H9 (cell line): ENCODE measurements around the gene F12. TPM values are rescaled to one million over a fixed set of nuclear protein-coding genes. Genes with fewer than 3 reads are reported as not detected.

ENCODE experiments used
- DNase-seq: peaks from one replicate; pipeline ENCODE4 v3.0.0-alpha.2; 2017
- H2AFZ ChIP-seq: one replicate; pipeline ENCODE4 v1.6.1; 2013; ENCODE audit warnings: mild to moderate bottlenecking, low read length, control low read depth, moderate library complexity
- H2AK5ac ChIP-seq: 2 replicates; pipeline ENCODE4 v1.6.1; 2013; ENCODE audit warnings: low read length, control low read depth, mixed read lengths; ENCODE audit not compliant: insufficient read length
- H2BK120ac ChIP-seq: one replicate; pipeline ENCODE4 v1.6.1; 2013; ENCODE audit warnings: low read depth, mild to moderate bottlenecking, low read length, control low read depth, inconsistent platforms; ENCODE audit not compliant: poor library complexity, severe bottlenecking
- H2BK12ac ChIP-seq: 2 replicates; pipeline ENCODE4 v1.6.1; 2013; ENCODE audit warnings: low read length, control low read depth, mixed read lengths, low read depth; ENCODE audit not compliant: insufficient read length
- H2BK15ac ChIP-seq: 2 replicates; pipeline ENCODE4 v1.6.1; 2013; ENCODE audit warnings: low read depth, low read length, control low read depth
- H2BK20ac ChIP-seq: one replicate; pipeline ENCODE4 v1.6.1; 2013; ENCODE audit warnings: low read depth, mild to moderate bottlenecking, low read length, control low read depth, inconsistent platforms; ENCODE audit not compliant: poor library complexity, severe bottlenecking
- H2BK5ac ChIP-seq: 2 replicates; pipeline ENCODE4 v1.6.1; 2013; ENCODE audit warnings: low read length, control low read depth, mixed read lengths; ENCODE audit not compliant: insufficient read length
- H3K14ac ChIP-seq: 2 replicates; pipeline ENCODE4 v1.6.1; 2013; ENCODE audit warnings: low read length, control low read depth; ENCODE audit not compliant: insufficient read depth
- H3K18ac ChIP-seq: 2 replicates; pipeline ENCODE4 v1.6.1; 2013; ENCODE audit warnings: low read depth, mild to moderate bottlenecking, mixed read lengths, low read length, control low read depth; ENCODE audit not compliant: insufficient read length
- H3K23ac ChIP-seq: 2 replicates; pipeline ENCODE4 v1.6.1; 2013; ENCODE audit warnings: low read length, control low read depth, mixed read lengths, low read depth; ENCODE audit not compliant: insufficient read length
- H3K23me2 ChIP-seq: 2 replicates; pipeline ENCODE4 v1.6.1; 2013; ENCODE audit warnings: low read depth, mild to moderate bottlenecking, mixed read lengths, low read length, control low read depth; ENCODE audit not compliant: insufficient read length, poor library complexity, severe bottlenecking
- H3K27ac ChIP-seq: 2 replicates; pipeline ENCODE4 v1.5.1; 2013; ENCODE audit warnings: low read length, control low read depth, mixed read lengths, low read depth; ENCODE audit not compliant: insufficient read length
- H3K27me3 ChIP-seq: 2 replicates; pipeline ENCODE4 v1.6.1; 2013; ENCODE audit warnings: low read length, control low read depth, inconsistent platforms; ENCODE audit not compliant: insufficient read depth
- H3K4ac ChIP-seq: 2 replicates; pipeline ENCODE4 v1.6.1; 2013; ENCODE audit warnings: low read depth, mild to moderate bottlenecking, control low read depth, inconsistent platforms, low read length, moderate library complexity
- H3K4me1 ChIP-seq: 2 replicates; pipeline ENCODE4 v1.6.1; 2013; ENCODE audit warnings: low read length, control low read depth, inconsistent platforms; ENCODE audit not compliant: insufficient read depth
- H3K4me2 ChIP-seq: 2 replicates; pipeline ENCODE4 v1.6.1; 2013; ENCODE audit warnings: low read length, control low read depth, mixed read lengths; ENCODE audit not compliant: insufficient read length, insufficient read depth
- H3K56ac ChIP-seq: 2 replicates; pipeline ENCODE4 v1.6.1; 2013; ENCODE audit warnings: low read depth, mild to moderate bottlenecking, mixed read lengths, low read length, control low read depth; ENCODE audit not compliant: insufficient read length
- H3K79me1 ChIP-seq: 2 replicates; pipeline ENCODE4 v1.6.1; 2013; ENCODE audit warnings: low read depth, mild to moderate bottlenecking, moderate library complexity, low read length, control low read depth, inconsistent platforms; ENCODE audit not compliant: insufficient read depth, poor library complexity, severe bottlenecking
- H3K79me2 ChIP-seq: 2 replicates; pipeline ENCODE4 v1.6.1; 2013; ENCODE audit warnings: low read length, control low read depth, inconsistent platforms; ENCODE audit not compliant: insufficient read depth
- H3K9ac ChIP-seq: 2 replicates; pipeline ENCODE4 v1.6.1; 2013; ENCODE audit warnings: low read length, control low read depth, mixed read lengths; ENCODE audit not compliant: insufficient read length; ENCODE audit errors: extremely low read depth
- H3K9me3 ChIP-seq: one replicate; pipeline ENCODE4 v1.6.1; 2013; ENCODE audit warnings: low read depth, low read length, inconsistent platforms; ENCODE audit not compliant: control insufficient read depth
- H3T11ph ChIP-seq: one replicate; pipeline ENCODE4 v1.6.1; 2013; ENCODE audit warnings: mild to moderate bottlenecking, low read length, control low read depth, inconsistent platforms
- H4K20me1 ChIP-seq: one replicate; pipeline ENCODE4 v1.6.1; 2013; ENCODE audit not compliant: control insufficient read depth, insufficient read length, insufficient read depth
- H4K5ac ChIP-seq: 2 replicates; pipeline ENCODE4 v1.6.1; 2013; ENCODE audit warnings: low read depth, mild to moderate bottlenecking, mixed read lengths, low read length, control low read depth; ENCODE audit not compliant: insufficient read length
- H4K8ac ChIP-seq: replicated peaks from 2 replicates; pipeline ENCODE4 v1.6.1; 2013; ENCODE audit warnings: low read length, control low read depth, mixed read lengths, low read depth; ENCODE audit not compliant: insufficient read length
- H4K91ac ChIP-seq: 2 replicates; pipeline ENCODE4 v1.6.1; 2013; ENCODE audit warnings: low read depth, mild to moderate bottlenecking, moderate library complexity, mixed read lengths, low read length, control low read depth; ENCODE audit not compliant: insufficient read length
- H3K27ac Mint-ChIP-seq, 3 experiments: 2 replicates in 2 of 3; 3 replicates in 1 of 3; pipeline ENCODE4 v1.8.0; 2020 to 2021; ENCODE audit warnings: mixed read lengths in 3 of 3, mild to moderate bottlenecking in 1 of 3, moderate library complexity in 1 of 3
- H3K27me3 Mint-ChIP-seq: 2 replicates; pipeline ENCODE4 v1.8.0; 2021; ENCODE audit warnings: low read depth, mild to moderate bottlenecking, moderate library complexity, mixed read lengths
- H3K36me3 Mint-ChIP-seq, 3 experiments: 2 replicates in 2 of 3; 3 replicates in 1 of 3; pipeline ENCODE4 v1.8.0; 2020 to 2021; ENCODE audit warnings: low read depth in 3 of 3, mixed read lengths in 3 of 3; ENCODE audit not compliant: insufficient read depth in 1 of 3
- H3K4me1 Mint-ChIP-seq, 2 experiments: 2 replicates each; pipeline ENCODE4 v1.8.0; 2020; ENCODE audit warnings: mixed read lengths in 2 of 2
- H3K4me3 Mint-ChIP-seq, 2 experiments: 2 replicates in 1 of 2; 3 replicates in 1 of 2; pipeline ENCODE4 v1.8.0; 2020 to 2021; ENCODE audit warnings: mild to moderate bottlenecking in 2 of 2, mixed read lengths in 2 of 2, moderate library complexity in 1 of 2
- H3K9me3 Mint-ChIP-seq, 2 experiments: 2 replicates in 1 of 2; 3 replicates in 1 of 2; pipeline ENCODE4 v1.8.0; 2020; ENCODE audit warnings: mild to moderate bottlenecking in 2 of 2, mixed read lengths in 2 of 2, moderate library complexity in 1 of 2
- CTCF ChIP-seq: fragments of 200-600 bp; sonication (generic); conservative IDR thresholded peaks from 3 replicates; pipeline ENCODE4 v1.8.0; 2021; ENCODE audit warnings: antibody characterized with exemption, mild to moderate bottlenecking
- WGBS: extraction: QIAGEN DNeasy Blood & Tissue Kit; methylation state at CpG from one replicate; pipeline ENCODE4 v1.1.7; 2013; ENCODE audit warnings: missing lambda C conversion rate, low lambda C conversion rate, mixed read lengths; ENCODE audit not compliant: insufficient read length; ENCODE audit errors: extremely low coverage; 5-methylcytosine and 5-hydroxymethylcytosine counted together
- total RNA-seq: library from RNA; stranded (reverse); gene quantifications from 2 replicates; pipeline ENCODE4 v1.2.1, GENCODE V29; 2021

F12 gene
- total RNA-seq, 1 experiment from 2014 or later = 3.5 TPM

GRCh38 chr5:177440211-177440989, 31.0 kb upstream of the F12 start:
- no peaks in the 10 kb centered on the region; the same call in 1 of the 2 replicates for H3K4me1 ChIP-seq
- H2AFZ ChIP-seq = no peak overlapping the region
- no peak overlapping the region for H2BK15ac ChIP-seq
- no peak overlapping the region for H3K23ac ChIP-seq
- no peak overlapping the region for H3K14ac ChIP-seq
- H3K23me2 ChIP-seq = no peaks in the 10 kb centered on the region
- H3K9me3 Mint-ChIP-seq = peaks cover 0 to 3% of the 10 kb centered on the region in 2 experiments; a peak in 1 of 5 replicates
- no peak overlapping the region for H3K4me2 ChIP-seq
- WGBS = no CpG with 5 or more reads among the region's 24 CpGs
- H3K27ac ChIP-seq = no peak overlapping the region
- peak overlapping the region in 1 of 3 experiments; percentile 19; a peak in 1 of 7 replicates for H3K27ac Mint-ChIP-seq
- H3K27me3 Mint-ChIP-seq = peaks cover 9% of the 10 kb centered on the region
- H3T11ph ChIP-seq = no peak overlapping the region
- peaks cover 27 to 37% of the 10 kb centered on the region in 2 experiments for H3K4me1 Mint-ChIP-seq
- no peak overlapping the region for H3K18ac ChIP-seq
- H4K8ac ChIP-seq = no peak overlapping the region
- H2AK5ac ChIP-seq = no peak overlapping the region
- no peak overlapping the region for H4K91ac ChIP-seq
- H4K5ac ChIP-seq = no peak overlapping the region
- no peak overlapping the region for H3K9ac ChIP-seq
- no peak for TF ChIP-seq CTCF
- H3K79me1 ChIP-seq = no peaks in the 10 kb centered on the region
- no peaks in the 10 kb centered on the region for H3K9me3 ChIP-seq
- H3K27me3 ChIP-seq = no peaks in the 10 kb centered on the region; the same call in 1 of the 2 replicates
- H3K4ac ChIP-seq = no peak overlapping the region
- no peak overlapping the region for H2BK5ac ChIP-seq
- H2BK120ac ChIP-seq = no peak overlapping the region
- H3K36me3 Mint-ChIP-seq = peaks cover 24 to 56% (median 50%) of the 10 kb centered on the region in 3 experiments
- H3K79me2 ChIP-seq = no peaks in the 10 kb centered on the region
- peak; percentile 62 for DNase-seq
- no peak overlapping the region for H2BK12ac ChIP-seq
- H3K4me3 Mint-ChIP-seq = no peak overlapping the region
- H3K56ac ChIP-seq = no peak overlapping the region
- no peaks in the 10 kb centered on the region for H4K20me1 ChIP-seq
- H2BK20ac ChIP-seq = no peak overlapping the region
